Measurements from ENCODE around the gene BCL2L2.
A peak's percentile ranks its signal among the peaks of the same experiment; 100 is the strongest.
"Not testable (repeated sequence)": the region's sequence is repeated elsewhere in the genome, so short reads cannot be mapped to it uniquely, and the experiment has no call there.

The BCL2L2 gene

GRCh38 chr14:23306412-23307145 lies at the start of gene BCL2L2:
TSS of gene BCL2L2 (plus strand) at chr14:23306833. CDS start at chr14:23307768, 935 bp downstream.
- Histone ChIP-seq H3K36me3 (ENCODE audit: control insufficient read depth, insufficient read depth, low read length) (peaks cover 33% of the 10 kb centered on the region), H3K9ac (ENCODE audit: low read length) (peak within 1 kb of the TSS; percentile 88), H3K4me3 (ENCODE audit: low read depth, low read length) (peak within 1 kb of the TSS; percentile 90), H3K27ac (ENCODE audit: low read depth, low read length) (peak within 1 kb of the TSS; percentile 68; the same call in 1 of the 2 replicates), H3K9me3 (ENCODE audit: control insufficient read depth, insufficient read depth, low read depth, low read length) (no peaks in the 10 kb centered on the region), H3K27me3 (ENCODE audit: control insufficient read depth, insufficient read depth, low read length) (peaks cover 16% of the 10 kb centered on the region), H3K4me1 (ENCODE audit: control insufficient read depth, insufficient read depth, low read length) (peaks cover 15% of the 10 kb centered on the region; the same call in 1 of the 2 replicates)

- Histone ChIP-seq H3K4me1 (ENCODE audit: control insufficient read depth, insufficient read depth, low read length) (peaks cover 7% of the 10 kb centered on the region), H3K27me3 (ENCODE audit: control insufficient read depth, insufficient read depth, low read length) (peaks cover 1% of the 10 kb centered on the region; the same call in 1 of the 2 replicates), H3K27ac (ENCODE audit: low read depth, low read length) (no peak overlapping the region), H3K9ac (ENCODE audit: low read length) (no peak overlapping the region), H3K9me3 (ENCODE audit: control insufficient read depth, insufficient read depth, low read depth, low read length) (0 out of 2 replicates have a peak, but pooled peaks cover 3% of the 10 kb centered on the region), H3K36me3 (ENCODE audit: control insufficient read depth, insufficient read depth, low read length) (no peaks in the 10 kb centered on the region), H3K4me3 (ENCODE audit: low read depth, low read length) (no peak overlapping the region)
These were observed 48.4 kb upstream of the BCL2L2 start for GRCh38 chr14:23258256-23258655.

GRCh38 chr14:23259426-23259825 lies 47.2 kb upstream of the BCL2L2 start:
- Histone ChIP-seq H3K9ac (ENCODE audit: low read length) (no peak overlapping the region), H3K4me3 (ENCODE audit: low read depth, low read length) (no peak overlapping the region)

GRCh38 chr14:23260849-23261248 lies 45.8 kb upstream of the BCL2L2 start:
- H3K36me3 ChIP-seq (ENCODE audit: control insufficient read depth, insufficient read depth, low read length); H3K27ac ChIP-seq (ENCODE audit: low read depth, low read length); H3K4me1 ChIP-seq (ENCODE audit: control insufficient read depth, insufficient read depth, low read length); H3K9ac ChIP-seq (ENCODE audit: low read length); H3K9me3 ChIP-seq (ENCODE audit: control insufficient read depth, insufficient read depth, low read depth, low read length); H3K4me3 ChIP-seq (ENCODE audit: low read depth, low read length); H3K27me3 ChIP-seq (ENCODE audit: control insufficient read depth, insufficient read depth, low read length): not testable (repeated sequence)

More at GRCh38 chr14:23259426-23259825, 47.2 kb upstream of the BCL2L2 start:
- H3K4me1 ChIP-seq (ENCODE audit: control insufficient read depth, insufficient read depth, low read length) = peaks cover 3% of the 10 kb centered on the region; the same call in 1 of the 2 replicates
- no peak overlapping the region for H3K27ac ChIP-seq (ENCODE audit: low read depth, low read length)
- H3K9me3 ChIP-seq (ENCODE audit: control insufficient read depth, insufficient read depth, low read depth, low read length) = 0 out of 2 replicates have a peak, but pooled peaks cover 3% of the 10 kb centered on the region
- H3K27me3 ChIP-seq (ENCODE audit: control insufficient read depth, insufficient read depth, low read length) = peaks cover 4% of the 10 kb centered on the region; the same call in 1 of the 2 replicates
- H3K36me3 ChIP-seq (ENCODE audit: control insufficient read depth, insufficient read depth, low read length) = no peaks in the 10 kb centered on the region

- no peaks in the 10 kb centered on the region for H3K36me3 ChIP-seq (ENCODE audit: control insufficient read depth, insufficient read depth, low read length)
- no peak overlapping the region for H3K9ac ChIP-seq (ENCODE audit: low read length)
- no peak overlapping the region for H3K4me3 ChIP-seq (ENCODE audit: low read depth, low read length)
- H3K4me1 ChIP-seq (ENCODE audit: control insufficient read depth, insufficient read depth, low read length) = no peaks in the 10 kb centered on the region
- H3K27ac ChIP-seq (ENCODE audit: low read depth, low read length) = no peak overlapping the region
- H3K9me3 ChIP-seq (ENCODE audit: control insufficient read depth, insufficient read depth, low read depth, low read length) = no peaks in the 10 kb centered on the region
- H3K27me3 ChIP-seq (ENCODE audit: control insufficient read depth, insufficient read depth, low read length) = peaks cover 48% of the 10 kb centered on the region
These were observed 37.4 kb upstream of the BCL2L2 start for GRCh38 chr14:23269193-23269592.

- Histone ChIP-seq H3K9ac (ENCODE audit: low read length) (no peak overlapping the region), H3K4me1 (ENCODE audit: control insufficient read depth, insufficient read depth, low read length) (peaks cover 8% of the 10 kb centered on the region), H3K27me3 (ENCODE audit: control insufficient read depth, insufficient read depth, low read length) (peaks cover 41% of the 10 kb centered on the region), H3K36me3 (ENCODE audit: control insufficient read depth, insufficient read depth, low read length) (no peaks in the 10 kb centered on the region; the same call in 1 of the 2 replicates), H3K4me3 (ENCODE audit: low read depth, low read length) (no peak overlapping the region), H3K9me3 (ENCODE audit: control insufficient read depth, insufficient read depth, low read depth, low read length) (no peaks in the 10 kb centered on the region), H3K27ac (ENCODE audit: low read depth, low read length) (no peak overlapping the region)
These were observed 31.2 kb upstream of the BCL2L2 start for GRCh38 chr14:23275412-23275811.

- H3K9me3 ChIP-seq (ENCODE audit: control insufficient read depth, insufficient read depth, low read depth, low read length) = no peaks in the 10 kb centered on the region
- H3K4me3 ChIP-seq (ENCODE audit: low read depth, low read length) = no peak overlapping the region
- H3K27me3 ChIP-seq (ENCODE audit: control insufficient read depth, insufficient read depth, low read length) = peaks cover 37% of the 10 kb centered on the region
- H3K36me3 ChIP-seq (ENCODE audit: control insufficient read depth, insufficient read depth, low read length) = no peaks in the 10 kb centered on the region; the same call in 1 of the 2 replicates
- H3K4me1 ChIP-seq (ENCODE audit: control insufficient read depth, insufficient read depth, low read length) = peaks cover 9% of the 10 kb centered on the region
- no peak overlapping the region for H3K9ac ChIP-seq (ENCODE audit: low read length)
- no peak overlapping the region for H3K27ac ChIP-seq (ENCODE audit: low read depth, low read length)
These were observed 29.4 kb upstream of the BCL2L2 start for GRCh38 chr14:23277189-23277588.

- H3K36me3 ChIP-seq (ENCODE audit: control insufficient read depth, insufficient read depth, low read length); H3K9me3 ChIP-seq (ENCODE audit: control insufficient read depth, insufficient read depth, low read depth, low read length); H3K4me1 ChIP-seq (ENCODE audit: control insufficient read depth, insufficient read depth, low read length); H3K27ac ChIP-seq (ENCODE audit: low read depth, low read length); H3K9ac ChIP-seq (ENCODE audit: low read length); H3K4me3 ChIP-seq (ENCODE audit: low read depth, low read length): not testable (repeated sequence)
- H3K27me3 ChIP-seq (ENCODE audit: control insufficient read depth, insufficient read depth, low read length) = peaks cover 30% of the 10 kb centered on the region
These were observed 28.7 kb upstream of the BCL2L2 start for GRCh38 chr14:23277928-23278327.

GRCh38 chr14:23281247-23281646 lies 25.4 kb upstream of the BCL2L2 start:
- Histone ChIP-seq H3K36me3 (ENCODE audit: control insufficient read depth, insufficient read depth, low read length) (no peaks in the 10 kb centered on the region; the same call in 1 of the 2 replicates), H3K4me3 (ENCODE audit: low read depth, low read length) (no peak overlapping the region), H3K9ac (ENCODE audit: low read length) (no peak overlapping the region), H3K9me3 (ENCODE audit: control insufficient read depth, insufficient read depth, low read depth, low read length) (no peaks in the 10 kb centered on the region), H3K27ac (ENCODE audit: low read depth, low read length) (no peak overlapping the region), H3K4me1 (ENCODE audit: control insufficient read depth, insufficient read depth, low read length) (peaks cover 9% of the 10 kb centered on the region), H3K27me3 (ENCODE audit: control insufficient read depth, insufficient read depth, low read length) (peaks cover 13% of the 10 kb centered on the region; the same call in 1 of the 2 replicates)

GRCh38 chr14:23284654-23285529 lies 21.7 kb upstream of the BCL2L2 start:
- Histone ChIP-seq H3K9me3 (ENCODE audit: control insufficient read depth, insufficient read depth, low read depth, low read length) (no peaks in the 10 kb centered on the region), H3K4me1 (ENCODE audit: control insufficient read depth, insufficient read depth, low read length) (peaks cover 12% of the 10 kb centered on the region), H3K4me3 (ENCODE audit: low read depth, low read length) (peak overlapping the region; percentile 73), H3K9ac (ENCODE audit: low read length) (peak overlapping the region; percentile 80), H3K36me3 (ENCODE audit: control insufficient read depth, insufficient read depth, low read length) (no peaks in the 10 kb centered on the region), H3K27ac (ENCODE audit: low read depth, low read length) (peak overlapping the region; percentile 63; the same call in 1 of the 2 replicates), H3K27me3 (ENCODE audit: control insufficient read depth, insufficient read depth, low read length) (peaks cover 28% of the 10 kb centered on the region)

Data from HUES6 (cell line).